Measurements from ENCODE around the gene NCOA3. TPM values are rescaled to one million over a fixed set of nuclear protein-coding genes. Genes with fewer than 3 reads are reported as not detected.

NCOA3 gene
- total RNA-seq, 2 donors from 2014 or later: 22.9 to 23.6 TPM

DNA sequence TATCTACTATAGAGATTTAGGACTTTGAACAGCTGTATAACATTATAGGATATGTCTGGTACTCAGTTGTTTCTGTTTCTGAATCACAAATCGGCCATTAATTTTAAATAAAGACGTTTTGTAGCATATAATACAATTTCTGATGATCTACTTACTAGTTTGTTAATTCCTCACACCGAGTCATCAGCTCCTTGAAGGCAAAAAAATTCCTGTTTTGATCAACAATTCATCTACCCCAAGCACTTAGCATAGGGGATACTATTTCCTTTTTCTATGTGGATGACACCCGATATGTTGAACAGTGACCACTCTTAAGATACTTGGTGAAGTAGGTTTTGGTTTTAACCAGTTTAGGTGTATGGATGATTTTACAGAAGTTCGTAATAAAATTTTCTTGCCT lies 107.3 kb downstream of the NCOA3 start:
- intact Hi-C loops (cut with DNase I, micrococcal nuclease): no loop called here
- ATAC-seq (no peak), DNase-seq (no peak)

DNA sequence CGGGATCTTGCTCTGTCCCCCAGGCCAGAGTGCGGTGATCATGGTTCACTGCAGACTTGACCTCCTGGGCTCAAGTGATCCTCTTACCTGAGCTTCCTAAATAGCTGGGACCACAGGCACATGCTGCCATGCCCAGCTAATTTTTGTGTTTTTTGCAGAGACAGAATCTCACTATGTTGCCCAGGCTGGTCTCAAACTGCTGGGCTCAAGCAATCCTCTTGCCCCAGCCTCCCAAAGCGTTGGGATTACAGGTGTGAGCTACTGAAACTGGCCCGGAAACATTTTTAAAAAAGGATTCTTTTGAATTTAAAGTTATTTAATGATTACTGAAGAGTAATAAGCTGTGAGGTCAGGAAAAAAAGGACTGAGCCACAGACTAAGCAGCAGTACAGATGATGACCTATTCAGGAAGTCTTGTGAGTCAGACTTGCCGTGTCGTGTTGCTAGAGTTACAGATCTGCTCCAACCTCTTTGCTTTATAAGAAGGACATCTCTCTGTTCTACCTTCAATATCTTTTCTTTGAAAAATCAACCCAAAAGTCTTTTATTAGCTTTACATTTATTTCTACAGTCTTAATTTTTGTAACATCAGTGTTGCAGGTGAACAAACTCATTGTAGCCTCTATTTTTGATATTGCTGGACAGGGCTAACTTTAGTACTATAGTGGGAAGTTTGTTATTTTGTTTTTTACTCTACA lies 108.7 kb downstream of the NCOA3 start:
- ATAC-seq (no peak), DNase-seq (peak in 1 of 2 donors; percentile 31)
- intact Hi-C loops (cut with DNase I, micrococcal nuclease): no loop called here

DNA sequence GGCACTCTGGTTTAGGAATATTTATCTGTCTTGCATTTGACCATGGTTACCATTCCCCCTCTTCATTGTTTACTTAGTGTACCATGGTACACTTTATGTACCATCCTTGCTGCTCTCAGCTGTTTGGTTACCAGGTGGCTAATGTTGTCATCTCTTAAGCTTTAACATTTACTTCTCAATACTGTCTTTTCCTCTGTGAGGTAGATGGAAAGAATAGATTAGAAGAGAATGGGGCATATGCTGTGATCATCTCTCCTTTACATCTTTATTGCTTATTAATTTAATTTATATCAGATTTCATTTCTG lies 109.2 kb downstream of the NCOA3 start:
- DNase-seq (no peak), ATAC-seq (no peak)
- intact Hi-C loops (cut with DNase I, micrococcal nuclease): no loop called here

GRCh38 chr20:47611785-47612184 lies 110.1 kb downstream of the NCOA3 start:
- intact Hi-C loops (cut with DNase I, micrococcal nuclease): no loop called here
- ATAC-seq: no peak

GRCh38 chr20:47612670-47613069 lies 111.0 kb downstream of the NCOA3 start:
- no peak for DNase-seq
- intact Hi-C loops (cut with DNase I, micrococcal nuclease): no loop called here
- ATAC-seq: no peak

More at GRCh38 chr20:47611785-47612184, 110.1 kb downstream of the NCOA3 start:
- DNase-seq: no peak

GRCh38 chr20:47614703-47615309 lies 113.1 kb downstream of the NCOA3 start:
- ATAC-seq (no peak), DNase-seq (no peak)
- intact Hi-C loops (cut with DNase I, micrococcal nuclease): no loop called here

GRCh38 chr20:47618479-47618878 lies 116.8 kb downstream of the NCOA3 start:
- no peak for DNase-seq
- intact Hi-C loops (cut with DNase I, micrococcal nuclease): no loop called here
- ATAC-seq: no peak

- no peak for DNase-seq
Measured at GRCh38 chr20:47620808-47621805, 119.4 kb downstream of the NCOA3 start.

GRCh38 chr20:47622118-47622665 lies 120.5 kb downstream of the NCOA3 start:
- intact Hi-C loops (cut with DNase I, micrococcal nuclease): loop anchor here in 1 of 2 donors (5.0 to 10.0 kb wide), 3 partner anchors 120 to 350 kb away; partner anchors contain the start of gene NCOA3
- DNase-seq: no peak
- no peak for ATAC-seq

More at GRCh38 chr20:47620808-47621805, 119.4 kb downstream of the NCOA3 start:
- intact Hi-C loops (cut with DNase I, micrococcal nuclease): loop anchor here in 1 of 2 donors (5.0 to 10.0 kb wide), 3 partner anchors 119 to 349 kb away; partner anchors contain the start of gene NCOA3
- peak; percentile 65 for ATAC-seq

DNA sequence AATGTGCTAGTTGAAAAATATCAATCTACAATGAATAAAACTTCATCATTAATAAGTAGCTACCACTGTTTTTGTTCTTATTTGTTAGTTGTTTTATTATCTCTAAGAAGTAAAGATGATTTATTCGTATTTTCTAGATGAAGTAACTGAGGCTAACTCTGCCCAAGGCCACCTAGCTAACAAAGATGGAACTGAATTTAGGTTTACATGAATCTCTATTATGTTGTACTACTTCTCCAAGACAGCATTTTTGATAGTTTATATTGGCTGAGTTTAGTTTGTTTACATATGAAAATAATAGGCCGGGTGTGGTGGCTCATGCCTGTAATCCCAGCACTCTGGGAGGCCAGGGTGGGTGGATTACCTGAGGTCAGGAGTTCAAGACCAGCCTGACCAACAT lies 121.5 kb downstream of the NCOA3 start:
- ATAC-seq: no peak
- intact Hi-C loops (cut with DNase I, micrococcal nuclease): loop anchor here in 1 of 2 donors (5.0 to 10.0 kb wide), 3 partner anchors 121 to 351 kb away; partner anchors contain the start of gene NCOA3
- DNase-seq: no peak

- DNase-seq: no peak
- intact Hi-C loops (cut with DNase I, micrococcal nuclease): loop anchor here in 1 of 2 donors (10.0 kb wide), 1 partner anchor 243 kb away; no protein-coding TSS in a partner anchor
- ATAC-seq: no peak
Measured at GRCh38 chr20:47627540-47627939, 125.9 kb downstream of the NCOA3 start.

DNA sequence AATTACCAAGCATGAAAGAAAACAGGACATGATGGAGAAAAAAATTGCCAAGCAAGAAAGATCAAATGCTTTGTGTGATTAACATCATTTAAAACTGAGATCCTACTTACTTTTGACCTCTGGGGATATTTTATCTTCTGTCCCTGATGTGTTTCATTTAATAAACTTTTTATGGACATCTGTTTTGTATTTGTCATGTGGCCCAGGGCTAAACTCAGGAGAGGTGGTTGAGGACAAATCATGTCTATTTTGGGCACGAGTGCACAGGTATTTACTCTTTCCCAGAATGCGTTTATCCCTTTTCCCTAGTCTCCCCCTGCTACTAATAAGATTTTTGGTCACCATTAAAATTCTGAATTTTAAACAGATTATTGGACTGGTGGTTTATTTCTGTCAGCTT lies 128.2 kb downstream of the NCOA3 start:
- no peak for DNase-seq
- no peak for ATAC-seq
- intact Hi-C loops (cut with DNase I, micrococcal nuclease): loop anchor here in 1 of 2 donors (10.0 kb wide), 2 partner anchors 225 to 245 kb away; no protein-coding TSS in a partner anchor

DNA sequence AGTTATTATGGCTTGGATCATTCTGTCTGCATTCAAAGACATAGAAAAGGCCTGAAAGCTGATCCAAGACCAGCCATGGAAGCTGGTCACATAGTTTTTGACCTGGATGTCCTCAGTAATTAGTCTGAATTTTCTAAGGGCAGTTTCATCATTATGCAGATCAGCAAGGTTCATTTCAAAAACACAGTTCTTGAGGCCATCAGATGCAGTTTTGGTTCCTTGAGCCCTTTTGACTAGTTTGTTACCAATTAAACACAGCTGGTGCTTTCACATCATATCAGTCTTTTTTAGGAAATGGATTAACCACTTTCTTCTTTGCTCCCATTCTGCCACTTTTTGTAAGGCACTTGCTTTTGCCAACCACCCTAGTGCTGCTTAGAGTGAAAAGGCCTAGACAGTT lies 129.4 kb downstream of the NCOA3 start:
- intact Hi-C loops (cut with DNase I, micrococcal nuclease): loop anchor here in 1 of 2 donors (10.0 kb wide), 1 partner anchor 226 kb away; no protein-coding TSS in a partner anchor
- ATAC-seq (no peak), DNase-seq (no peak)

GRCh38 chr20:47635256-47635655 lies 133.6 kb downstream of the NCOA3 start:
- intact Hi-C loops (cut with DNase I, micrococcal nuclease): loop anchor here in 1 of 2 donors (10.0 kb wide), 1 partner anchor 230 kb away; no protein-coding TSS in a partner anchor
- DNase-seq: no peak

GRCh38 chr20:47638851-47639250 lies 137.2 kb downstream of the NCOA3 start:
- ATAC-seq: no peak

More at GRCh38 chr20:47635256-47635655, 133.6 kb downstream of the NCOA3 start:
- no peak for ATAC-seq

DNA sequence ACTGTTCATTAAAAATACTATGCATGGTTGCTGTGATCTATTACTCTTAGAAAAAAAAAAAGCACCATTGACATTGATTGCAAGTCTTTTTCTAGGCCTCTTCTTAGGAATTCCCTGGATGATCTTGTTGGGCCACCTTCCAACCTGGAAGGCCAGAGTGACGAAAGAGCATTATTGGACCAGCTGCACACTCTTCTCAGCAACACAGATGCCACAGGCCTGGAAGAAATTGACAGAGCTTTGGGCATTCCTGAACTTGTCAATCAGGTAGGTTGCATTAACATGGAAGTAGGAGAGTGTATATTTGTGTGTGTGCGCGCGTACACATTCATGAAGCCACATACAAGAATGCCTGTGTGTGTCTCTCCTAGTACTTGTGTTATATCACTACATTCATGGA lies 140.4 kb downstream of the NCOA3 start:
- DNase-seq: no peak
- no peak for ATAC-seq
- intact Hi-C loops (cut with DNase I, micrococcal nuclease): no loop called here

More at GRCh38 chr20:47638851-47639250, 137.2 kb downstream of the NCOA3 start:
- intact Hi-C loops (cut with DNase I, micrococcal nuclease): loop anchor here in 1 of 2 donors (10.0 kb wide), 1 partner anchor 234 kb away; no protein-coding TSS in a partner anchor
- DNase-seq: no peak

- DNase-seq (no peak), ATAC-seq (no peak)
- intact Hi-C loops (cut with DNase I, micrococcal nuclease): no loop called here
Measured at GRCh38 chr20:47642624-47643023, 140.9 kb downstream of the NCOA3 start.

- DNase-seq: no peak
- intact Hi-C loops (cut with DNase I, micrococcal nuclease): no loop called here
- no peak for ATAC-seq
Measured at GRCh38 chr20:47645632-47646031, 143.9 kb downstream of the NCOA3 start.

All from left colon (tissue), 2 donors.